HCT116 (cell line): ENCODE results near the gene CWC27. TPM values are rescaled to one million over a fixed set of nuclear protein-coding genes. Genes with fewer than 3 reads are reported as not detected.

Experiments used
- ATAC-seq: fragments of 200-7000 bp; cut with Tn5 transposase; 2 replicates; pipeline ENCODE4 v1.9.1; 2020; ENCODE audit warnings: mild to moderate bottlenecking, moderate library complexity
- BruUV-seq: library from RNA; stranded (reverse); fragments of 400-500 nt; replicated peaks from 2 replicates; lab custom pipeline; 2021; lab: Mats Ljungman, UMichigan
- CTCF ChIA-PET: fragments of 300-600 bp; sonication (Branson Sonifier 250); formaldehyde crosslinking; loops from one replicate; lab custom pipeline; 2021; ENCODE audit warnings: antibody characterized with exemption; lab: Charles Lee
- POLR2A ChIA-PET: fragments of 300-600, 350-600 bp; sonication (Branson Sonifier 250); formaldehyde crosslinking; loops from one replicate; lab custom pipeline; 2021; ENCODE audit warnings: antibody characterized with exemption; lab: Charles Lee
- RAD21 ChIA-PET, 2 experiments: fragments of 300-600 bp; sonication (Branson Sonifier 250); formaldehyde crosslinking; loops; one replicate each; lab custom pipeline; 2023; ENCODE audit warnings: low total read pairs in 2 of 2; ENCODE audit not compliant: uncharacterized antibody in 2 of 2, unreplicated experiment in 2 of 2, low non-redundant PET in 1 of 2; lab: Charles Lee
- DNase-seq: peaks from one replicate; pipeline ENCODE4 v3.0.0-alpha.2; 2010; ENCODE audit warnings: low read depth, low spot score
- H2AFZ ChIP-seq: fragments of 200-600 bp; shearing (Covaris generic), sonication (generic); 2 replicates; pipeline ENCODE4 v1.6.1; 2017; ENCODE audit warnings: low read depth, mixed run types, mixed read lengths, antibody characterized with exemption, low read length; ENCODE audit not compliant: poor library complexity, severe bottlenecking
- H3K27ac ChIP-seq: 2 replicates; pipeline ENCODE4 v1.5.1; 2012; ENCODE audit warnings: low read depth, low read length
- H3K27me3 ChIP-seq: fragments of 200-600 bp; sonication (generic); 2 replicates; pipeline ENCODE4 v1.6.1; 2016; ENCODE audit warnings: mixed run types, low read length, mixed read lengths; ENCODE audit not compliant: insufficient read depth
- H3K36me3 ChIP-seq, 2 experiments: fragments of 200-500 bp in 1 of 2; fragments of 200-600 bp in 1 of 2; sonication (Bioruptor generic) in 1 of 2; sonication (generic) in 1 of 2; 2 replicates each; pipeline versions ENCODE4 v1.5.1 to v1.6.1; 2014 to 2016; ENCODE audit warnings: low read length in 2 of 2, inconsistent platforms in 1 of 2, mixed read lengths in 1 of 2, mixed run types in 1 of 2; ENCODE audit not compliant: insufficient read depth in 2 of 2, control insufficient read depth in 1 of 2
- H3K4me1 ChIP-seq, 2 experiments: fragments of 200-600 bp in 1 of 2; sonication (generic) in 1 of 2; 2 replicates each; pipeline versions ENCODE4 v1.5.1 to v1.6.1; 2012 to 2017; ENCODE audit warnings: low read length in 2 of 2, inconsistent platforms in 1 of 2, mild to moderate bottlenecking in 1 of 2, mixed read lengths in 1 of 2, mixed run types in 1 of 2, moderate library complexity in 1 of 2; ENCODE audit not compliant: insufficient read depth in 2 of 2, control insufficient read depth in 1 of 2
- H3K4me2 ChIP-seq: fragments of 200-600 bp; sonication (generic); 2 replicates; pipeline ENCODE4 v1.6.1; 2017; ENCODE audit warnings: mixed run types, low read length, mixed read lengths
- H3K4me3 ChIP-seq, 2 experiments: fragments of 200-600 bp in 1 of 2; sonication (generic) in 1 of 2; replicated peaks in 1 of 2; 2 replicates each; pipeline ENCODE4 v1.5.1; 2011 to 2016; ENCODE audit warnings: low read length in 2 of 2, control low read depth in 1 of 2, low read depth in 1 of 2, mild to moderate bottlenecking in 1 of 2, mixed read lengths in 1 of 2, mixed run types in 1 of 2
- H3K79me2 ChIP-seq: fragments of 200-600 bp; sonication (generic); 2 replicates; pipeline ENCODE4 v1.6.1; 2017; ENCODE audit warnings: mild to moderate bottlenecking, mixed run types, low read length, moderate library complexity, mixed read lengths; ENCODE audit not compliant: insufficient read depth
- H3K9ac ChIP-seq: fragments of 200-600 bp; sonication (generic); 2 replicates; pipeline ENCODE4 v1.6.1; 2016; ENCODE audit warnings: low read length, mixed read lengths
- H3K9me2 ChIP-seq: fragments of 200-600 bp; sonication (generic), shearing (Covaris generic); 2 replicates; pipeline ENCODE4 v1.6.1; 2017; ENCODE audit warnings: mixed run types, mild to moderate bottlenecking, moderate library complexity; ENCODE audit not compliant: insufficient read depth
- H3K9me3 ChIP-seq, 2 experiments: fragments of 200-500 bp in 1 of 2; fragments of 200-600 bp in 1 of 2; sonication (Bioruptor generic) in 1 of 2; sonication (generic) in 1 of 2; 2 replicates each; pipeline ENCODE4 v1.6.1; 2014 to 2017; ENCODE audit warnings: low read length in 2 of 2, mixed read lengths in 2 of 2, inconsistent platforms in 1 of 2, low read depth in 1 of 2, mild to moderate bottlenecking in 1 of 2, mixed run types in 1 of 2, moderate library complexity in 1 of 2; ENCODE audit not compliant: control insufficient read depth in 1 of 2, insufficient read depth in 1 of 2
- H4K20me1 ChIP-seq: fragments of 200-600 bp; sonication (generic), shearing (Covaris generic); 2 replicates; pipeline ENCODE4 v1.6.1; 2017; ENCODE audit warnings: mixed run types, mild to moderate bottlenecking, moderate library complexity; ENCODE audit not compliant: insufficient read depth
- CBX3 ChIP-seq: IDR thresholded peaks from 2 replicates; pipeline ENCODE4 v1.6.1; 2012; ENCODE audit warnings: low read depth
- CEBPB ChIP-seq: IDR thresholded peaks from 2 replicates; pipeline ENCODE4 v1.6.1; 2012; ENCODE audit warnings: low read depth
- CTCF ChIP-seq, 3 experiments: fragments of 200-600 bp in 1 of 3; sonication (generic) in 1 of 3; IDR thresholded peaks in 2 of 3; conservative IDR thresholded peaks in 1 of 3; 2 replicates each; pipeline ENCODE4 v1.5.1; 2012 to 2017; ENCODE audit warnings: low read depth in 2 of 3, low read length in 2 of 3, antibody characterized with exemption in 1 of 3, borderline replicate concordance in 1 of 3, control low read depth in 1 of 3, mild to moderate bottlenecking in 1 of 3, mixed read lengths in 1 of 3, mixed run types in 1 of 3, moderate library complexity in 1 of 3; ENCODE audit not compliant: insufficient read depth in 1 of 3
- EGR1 ChIP-seq: IDR thresholded peaks from 2 replicates; pipeline ENCODE4 v1.6.1; 2012; ENCODE audit warnings: low read depth
- ELF1 ChIP-seq: IDR thresholded peaks from 2 replicates; pipeline ENCODE4 v1.6.1; 2012; ENCODE audit warnings: low read depth, borderline replicate concordance
- EZH2 ChIP-seq: fragments of 200-600 bp; sonication (generic); IDR thresholded peaks from 2 replicates; pipeline ENCODE4 v1.6.1; 2017; ENCODE audit warnings: antibody characterized with exemption, mixed run types
- EZH2phosphoT487 ChIP-seq: fragments of 200-600 bp; IDR thresholded peaks from 2 replicates; pipeline ENCODE4 v1.6.1; 2018; ENCODE audit warnings: antibody characterized with exemption, borderline replicate concordance
- FOSL1 ChIP-seq: IDR thresholded peaks from 2 replicates; pipeline ENCODE4 v1.6.1; 2012; ENCODE audit warnings: low read depth
- POLR2A ChIP-seq: IDR thresholded peaks from 2 replicates; pipeline ENCODE4 v1.7.0; 2011; ENCODE audit warnings: borderline replicate concordance; ENCODE audit not compliant: insufficient read depth, insufficient read length; ENCODE audit errors: extremely low read depth
- POLR2AphosphoS5 ChIP-seq: IDR thresholded peaks from 2 replicates; pipeline ENCODE4 v1.6.1; 2011; ENCODE audit warnings: mild to moderate bottlenecking, low read depth, low read length, moderate library complexity
- RAD21 ChIP-seq: IDR thresholded peaks from 2 replicates; pipeline ENCODE4 v1.6.1; 2012; ENCODE audit warnings: low read depth, mild to moderate bottlenecking
- SP1 ChIP-seq: IDR thresholded peaks from 2 replicates; pipeline ENCODE4 v1.6.1; 2012; ENCODE audit warnings: low read depth
- SRF ChIP-seq: IDR thresholded peaks from 2 replicates; pipeline ENCODE4 v1.6.1; 2012; ENCODE audit warnings: low read depth
- TCF7L2 ChIP-seq: IDR thresholded peaks from 2 replicates; pipeline ENCODE4 v1.7.0; 2011; ENCODE audit warnings: borderline replicate concordance, inconsistent platforms; ENCODE audit not compliant: insufficient read depth, insufficient read length; ENCODE audit errors: extremely low read depth
- YY1 ChIP-seq: IDR thresholded peaks from 2 replicates; pipeline ENCODE4 v1.6.1; 2011; ENCODE audit warnings: low read length, low read depth, moderate library complexity, mild to moderate bottlenecking; ENCODE audit not compliant: insufficient replicate concordance; ENCODE audit errors: extremely low read depth
- ZFX ChIP-seq: fragments of 450-650 bp; IDR thresholded peaks from 2 replicates; pipeline ENCODE4 v1.6.1; 2017
- ZNF274 ChIP-seq: fragments of 200-500 bp; sonication (Bioruptor generic); IDR thresholded peaks from 2 replicates; pipeline ENCODE4 v1.6.1; 2014; ENCODE audit warnings: mild to moderate bottlenecking, low read depth, low read length, inconsistent platforms
- intact Hi-C: fragments of 100-400 bp; cut with micrococcal nuclease; formaldehyde crosslinking; loops from 2 replicates; pipeline ENCODE4 v1.10.0; 2022
- total RNA-seq: library from RNA; stranded (reverse); gene quantifications from one replicate; pipeline ENCODE4 v1.2.1, GENCODE V29; 2021; ENCODE audit not compliant: unreplicated experiment
- TF ChIP-seq, protein P1 (sequence below): IDR thresholded peaks from 2 replicates; pipeline ENCODE4 v1.6.1; 2012; ENCODE audit warnings: low read depth
- TF ChIP-seq, protein P2 (sequence below): IDR thresholded peaks from 2 replicates; pipeline ENCODE4 v1.6.1; 2012

Gene CWC27
- total RNA-seq, 1 experiment from 2014 or later, result 29.1 TPM

DNA sequence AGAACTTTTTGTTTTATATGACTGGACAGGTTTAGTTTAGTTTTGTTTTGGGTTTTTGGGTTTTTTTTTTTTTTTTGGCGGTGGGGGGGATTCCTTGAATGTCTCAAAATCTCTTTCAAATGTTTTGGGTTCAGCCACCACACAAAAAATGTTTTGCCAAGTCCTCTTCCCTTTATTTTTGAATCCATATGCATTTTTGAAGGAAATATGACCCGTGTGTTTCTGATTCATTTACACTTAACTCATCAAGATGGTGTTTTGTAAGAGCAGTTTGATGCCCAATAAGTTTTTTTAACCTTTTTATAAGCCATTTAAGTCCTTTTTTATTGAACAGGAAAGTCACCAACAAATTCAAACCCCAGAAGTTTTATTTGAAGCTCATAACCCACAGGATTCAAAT is 209.8 kb downstream of the CWC27 start (continued):
- TF ChIP-seq CTCF (IDR thresholded peaks at IDR 0.05 in 2 of 3, conservative IDR thresholded peaks at IDR 0.05 in 1 of 3; ENCODE audit: borderline replicate concordance in 1 of 3, insufficient read depth in 1 of 3, low read depth in 2 of 3, low read length in 2 of 3), result no peak
- TF ChIP-seq EGR1, result no peak
- no peak for TF ChIP-seq EZH2
- TF ChIP-seq ELF1, result no peak
- TF ChIP-seq SP1, result no peak
- TF ChIP-seq FOSL1, result no peak
- no peak for TF ChIP-seq ZFX
- no peak for TF ChIP-seq RAD21
- no peak for TF ChIP-seq POLR2A
- no peak for TF ChIP-seq CEBPB

DNA sequence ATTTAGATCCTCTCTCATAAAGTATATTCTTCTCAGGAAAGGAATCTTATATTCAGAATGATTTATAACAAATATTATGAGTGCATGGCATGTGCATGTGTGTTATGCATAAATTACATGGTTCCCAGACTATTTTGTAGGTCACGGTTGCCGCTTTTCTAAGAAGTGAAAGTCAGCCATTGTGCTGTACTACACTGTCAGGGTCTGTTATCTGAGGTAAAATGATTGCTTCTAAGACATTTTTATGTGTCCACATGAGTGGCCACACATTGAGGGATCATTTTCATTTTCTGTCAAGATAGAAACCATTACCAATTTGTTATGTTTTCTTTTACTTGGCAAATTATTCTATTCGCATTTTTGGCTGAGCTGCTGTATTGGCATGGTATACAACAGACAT is 210.8 kb downstream of the CWC27 start:
- Histone ChIP-seq H3K4me1 (no peaks in the 10 kb centered on the region), H4K20me1 (no peaks in the 10 kb centered on the region), H3K9me3 (no peaks in the 10 kb centered on the region), H3K79me2 (no peaks in the 10 kb centered on the region), H2AFZ (no peak overlapping the region), H3K27me3 (no peaks in the 10 kb centered on the region), H3K27ac (no peak overlapping the region), H3K4me3 (no peak overlapping the region), H3K9me2 (no peaks in the 10 kb centered on the region), H3K36me3 (no peaks in the 10 kb centered on the region), H3K4me2 (no peak overlapping the region), H3K9ac (no peak overlapping the region)
- DNase-seq (no peak), ATAC-seq (no peak)
- BruUV-seq, result no TSS peak
- CTCF ChIA-PET, result no interaction called here
- RAD21 ChIA-PET, result no interaction called here
- intact Hi-C loops, result no loop called here
- POLR2A ChIA-PET, result no interaction called here
- TF ChIP-seq ELF1, result no peak
- TF ChIP-seq YY1, result no peak
- no peak for TF ChIP-seq EGR1
- no peak for TF ChIP-seq CTCF (IDR thresholded peaks at IDR 0.05 in 2 of 3, conservative IDR thresholded peaks at IDR 0.05 in 1 of 3; ENCODE audit: borderline replicate concordance in 1 of 3, insufficient read depth in 1 of 3, low read depth in 2 of 3, low read length in 2 of 3)
- no peak for TF ChIP-seq EZH2phosphoT487
- TF ChIP-seq RAD21, result no peak
- no peak for TF ChIP-seq TCF7L2
- TF ChIP-seq, protein P1, sequence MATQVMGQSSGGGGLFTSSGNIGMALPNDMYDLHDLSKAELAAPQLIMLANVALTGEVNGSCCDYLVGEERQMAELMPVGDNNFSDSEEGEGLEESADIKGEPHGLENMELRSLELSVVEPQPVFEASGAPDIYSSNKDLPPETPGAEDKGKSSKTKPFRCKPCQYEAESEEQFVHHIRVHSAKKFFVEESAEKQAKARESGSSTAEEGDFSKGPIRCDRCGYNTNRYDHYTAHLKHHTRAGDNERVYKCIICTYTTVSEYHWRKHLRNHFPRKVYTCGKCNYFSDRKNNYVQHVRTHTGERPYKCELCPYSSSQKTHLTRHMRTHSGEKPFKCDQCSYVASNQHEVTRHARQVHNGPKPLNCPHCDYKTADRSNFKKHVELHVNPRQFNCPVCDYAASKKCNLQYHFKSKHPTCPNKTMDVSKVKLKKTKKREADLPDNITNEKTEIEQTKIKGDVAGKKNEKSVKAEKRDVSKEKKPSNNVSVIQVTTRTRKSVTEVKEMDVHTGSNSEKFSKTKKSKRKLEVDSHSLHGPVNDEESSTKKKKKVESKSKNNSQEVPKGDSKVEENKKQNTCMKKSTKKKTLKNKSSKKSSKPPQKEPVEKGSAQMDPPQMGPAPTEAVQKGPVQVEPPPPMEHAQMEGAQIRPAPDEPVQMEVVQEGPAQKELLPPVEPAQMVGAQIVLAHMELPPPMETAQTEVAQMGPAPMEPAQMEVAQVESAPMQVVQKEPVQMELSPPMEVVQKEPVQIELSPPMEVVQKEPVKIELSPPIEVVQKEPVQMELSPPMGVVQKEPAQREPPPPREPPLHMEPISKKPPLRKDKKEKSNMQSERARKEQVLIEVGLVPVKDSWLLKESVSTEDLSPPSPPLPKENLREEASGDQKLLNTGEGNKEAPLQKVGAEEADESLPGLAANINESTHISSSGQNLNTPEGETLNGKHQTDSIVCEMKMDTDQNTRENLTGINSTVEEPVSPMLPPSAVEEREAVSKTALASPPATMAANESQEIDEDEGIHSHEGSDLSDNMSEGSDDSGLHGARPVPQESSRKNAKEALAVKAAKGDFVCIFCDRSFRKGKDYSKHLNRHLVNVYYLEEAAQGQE, result no peak
- TF ChIP-seq POLR2AphosphoS5, result no peak
- TF ChIP-seq SP1, result no peak
- TF ChIP-seq CBX3, result no peak
- TF ChIP-seq SRF, result no peak
- TF ChIP-seq, protein P2, sequence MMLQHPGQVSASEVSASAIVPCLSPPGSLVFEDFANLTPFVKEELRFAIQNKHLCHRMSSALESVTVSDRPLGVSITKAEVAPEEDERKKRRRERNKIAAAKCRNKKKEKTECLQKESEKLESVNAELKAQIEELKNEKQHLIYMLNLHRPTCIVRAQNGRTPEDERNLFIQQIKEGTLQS, result no peak
- TF ChIP-seq ZFX, result no peak
- TF ChIP-seq FOSL1, result no peak
- no peak for TF ChIP-seq ZNF274
